HG03571 (cell line): ENCODE measurements around the gene PRKAG2.

Source experiments
- ATAC-seq: cut with Tn5 transposase; IDR thresholded peaks from one replicate; pipeline ENCODE4 v1.9.1; 2021; ENCODE audit not compliant: unreplicated experiment

Gene PRKAG2

GRCh38 chr7:151715666-151716315, 161.1 kb downstream of the PRKAG2 start:
- ATAC-seq: no peak

- ATAC-seq: no peak
Observed at GRCh38 chr7:151714201-151714600, 162.7 kb downstream of the PRKAG2 start.

- ATAC-seq: no peak
Observed at GRCh38 chr7:151712810-151713125, 164.1 kb downstream of the PRKAG2 start.

- no peak for ATAC-seq
Observed at GRCh38 chr7:151711906-151712809, 164.8 kb downstream of the PRKAG2 start.

GRCh38 chr7:151711435-151711872, 165.5 kb downstream of the PRKAG2 start:
- ATAC-seq: no peak

GRCh38 chr7:151710646-151711434, 166.1 kb downstream of the PRKAG2 start:
- no peak for ATAC-seq

- ATAC-seq: no peak
Observed at GRCh38 chr7:151710121-151710640, 166.7 kb downstream of the PRKAG2 start.

- no peak for ATAC-seq
Observed at GRCh38 chr7:151709141-151710038, 167.5 kb downstream of the PRKAG2 start.

GRCh38 chr7:151708610-151709009, 168.3 kb downstream of the PRKAG2 start:
- no peak for ATAC-seq

- no peak for ATAC-seq
Observed at GRCh38 chr7:151707757-151708156, 169.2 kb downstream of the PRKAG2 start.

GRCh38 chr7:151707105-151707469, 169.8 kb downstream of the PRKAG2 start:
- ATAC-seq: no peak

- ATAC-seq: no peak
Observed at GRCh38 chr7:151706277-151707104, 170.4 kb downstream of the PRKAG2 start.

GRCh38 chr7:151705636-151706276, 171.2 kb downstream of the PRKAG2 start:
- no peak for ATAC-seq

- no peak for ATAC-seq
Observed at GRCh38 chr7:151704960-151705635, 171.8 kb downstream of the PRKAG2 start.

- ATAC-seq: no peak
Observed at GRCh38 chr7:151704299-151704959, 172.5 kb downstream of the PRKAG2 start.

- no peak for ATAC-seq
Observed at GRCh38 chr7:151702961-151703360, 174.0 kb downstream of the PRKAG2 start.

GRCh38 chr7:151700586-151701165, 176.2 kb downstream of the PRKAG2 start:
- ATAC-seq: no peak

GRCh38 chr7:151699928-151700319, 177.0 kb downstream of the PRKAG2 start:
- ATAC-seq: no peak
